ENCODE results near the gene ACD.

Gene ACD

DNA sequence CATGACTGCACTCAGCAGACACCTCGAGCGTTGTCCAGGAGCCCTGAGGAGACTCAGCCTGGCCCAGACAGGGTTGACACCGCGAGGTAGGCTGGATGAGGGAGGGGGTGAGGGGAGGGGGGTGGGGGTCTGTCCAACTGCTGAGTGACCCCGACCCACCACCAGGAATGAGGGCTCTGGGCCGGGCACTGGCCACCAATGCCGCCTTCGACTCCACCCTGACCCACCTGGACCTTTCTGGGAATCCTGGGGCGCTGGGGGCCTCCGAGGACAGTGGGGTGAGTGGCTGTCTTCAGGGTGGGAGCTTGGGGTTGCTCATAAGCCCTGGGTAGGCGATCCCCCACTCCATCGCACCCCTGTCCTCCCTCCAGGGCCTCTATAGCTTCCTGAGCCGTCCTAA is 12.4 kb downstream of the ACD start:
- no peak for DNase-seq (ENCODE audit: low read depth, low spot score)

DNA sequence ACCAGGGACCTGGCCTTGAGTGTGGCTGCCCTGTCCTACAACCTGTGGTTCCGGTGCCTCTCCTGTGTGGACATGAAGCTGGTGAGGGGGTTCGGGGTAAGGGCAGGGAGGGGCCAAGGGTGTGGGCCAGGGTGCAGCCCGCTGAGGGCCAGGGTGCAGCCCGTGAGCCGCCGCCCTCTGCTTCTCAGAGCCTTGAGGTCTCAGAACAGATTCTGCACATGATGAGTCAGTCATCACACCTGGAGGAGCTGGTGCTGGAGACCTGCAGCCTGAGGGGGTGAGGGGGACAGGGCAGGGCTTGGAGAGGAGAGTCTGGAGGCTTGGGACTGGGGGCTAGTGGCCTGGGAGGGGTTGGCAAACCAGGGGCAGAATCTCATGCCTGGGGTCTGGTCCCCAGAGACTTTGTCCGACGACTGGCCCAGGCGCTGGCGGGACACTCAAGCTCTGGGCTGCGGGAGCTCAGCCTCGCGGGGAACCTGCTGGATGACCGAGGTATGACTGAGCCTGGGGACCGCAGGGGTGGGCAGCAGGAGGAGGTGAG is 12.9 kb downstream of the ACD start:
- no peak for DNase-seq (ENCODE audit: low read depth, low spot score)

DNA sequence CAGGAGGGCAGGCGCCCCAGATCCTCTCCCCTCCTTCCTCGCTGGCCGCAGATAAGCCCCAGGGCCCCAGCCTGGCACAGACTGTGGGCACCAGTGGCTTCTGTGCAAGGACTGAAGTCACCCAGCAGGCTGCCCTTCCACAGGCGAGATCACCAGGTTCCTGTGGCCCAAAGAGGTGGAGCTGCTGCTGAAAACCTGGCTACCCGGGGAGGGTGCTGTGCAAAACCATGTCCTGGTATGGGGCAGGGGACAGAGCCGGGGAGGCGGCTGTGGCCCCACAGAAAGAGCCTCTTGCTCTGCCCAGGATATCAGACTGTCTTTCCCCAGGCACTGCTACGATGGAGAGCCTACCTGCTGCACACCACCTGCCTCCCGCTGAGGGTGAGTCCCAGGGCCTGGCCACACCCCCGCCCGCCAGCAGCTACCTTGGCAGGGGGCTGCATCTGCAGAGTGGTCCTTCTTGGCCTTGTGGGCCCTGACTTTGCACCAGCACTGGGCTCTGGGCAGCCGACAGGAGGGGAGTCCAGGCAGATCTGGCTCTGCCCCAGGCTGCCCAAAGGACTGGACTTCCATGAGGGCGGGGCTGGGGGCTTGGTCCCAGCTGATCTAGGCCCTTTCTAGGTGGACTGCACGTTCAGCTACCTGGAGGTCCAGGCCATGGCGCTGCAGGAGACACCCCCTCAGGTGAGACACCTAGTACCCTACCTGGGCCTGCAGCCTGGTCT is 14.5 kb downstream of the ACD start:
- no peak for DNase-seq (ENCODE audit: low read depth, low spot score)

DNA sequence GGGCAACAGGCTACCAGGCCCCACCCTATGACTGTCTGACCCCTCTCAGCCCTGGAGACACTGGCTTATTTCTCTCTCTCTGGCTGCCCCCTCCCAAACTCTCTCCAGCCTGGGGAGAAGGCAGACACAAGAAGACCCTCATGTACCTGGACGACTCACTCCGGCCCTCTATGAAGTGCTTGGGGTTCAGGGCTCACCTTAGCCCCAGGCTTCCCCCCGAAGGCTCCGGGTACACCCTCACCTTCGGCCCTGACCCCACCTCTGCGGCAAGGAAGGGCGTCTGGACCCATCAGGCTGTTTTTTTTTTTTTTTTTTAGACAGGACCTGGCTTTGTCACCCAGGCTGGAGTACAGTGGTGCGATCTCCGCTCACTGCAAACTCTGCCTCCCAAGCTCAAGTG is 16.0 kb downstream of the ACD start:
- DNase-seq (ENCODE audit: low read depth, low spot score), result no peak

DNA sequence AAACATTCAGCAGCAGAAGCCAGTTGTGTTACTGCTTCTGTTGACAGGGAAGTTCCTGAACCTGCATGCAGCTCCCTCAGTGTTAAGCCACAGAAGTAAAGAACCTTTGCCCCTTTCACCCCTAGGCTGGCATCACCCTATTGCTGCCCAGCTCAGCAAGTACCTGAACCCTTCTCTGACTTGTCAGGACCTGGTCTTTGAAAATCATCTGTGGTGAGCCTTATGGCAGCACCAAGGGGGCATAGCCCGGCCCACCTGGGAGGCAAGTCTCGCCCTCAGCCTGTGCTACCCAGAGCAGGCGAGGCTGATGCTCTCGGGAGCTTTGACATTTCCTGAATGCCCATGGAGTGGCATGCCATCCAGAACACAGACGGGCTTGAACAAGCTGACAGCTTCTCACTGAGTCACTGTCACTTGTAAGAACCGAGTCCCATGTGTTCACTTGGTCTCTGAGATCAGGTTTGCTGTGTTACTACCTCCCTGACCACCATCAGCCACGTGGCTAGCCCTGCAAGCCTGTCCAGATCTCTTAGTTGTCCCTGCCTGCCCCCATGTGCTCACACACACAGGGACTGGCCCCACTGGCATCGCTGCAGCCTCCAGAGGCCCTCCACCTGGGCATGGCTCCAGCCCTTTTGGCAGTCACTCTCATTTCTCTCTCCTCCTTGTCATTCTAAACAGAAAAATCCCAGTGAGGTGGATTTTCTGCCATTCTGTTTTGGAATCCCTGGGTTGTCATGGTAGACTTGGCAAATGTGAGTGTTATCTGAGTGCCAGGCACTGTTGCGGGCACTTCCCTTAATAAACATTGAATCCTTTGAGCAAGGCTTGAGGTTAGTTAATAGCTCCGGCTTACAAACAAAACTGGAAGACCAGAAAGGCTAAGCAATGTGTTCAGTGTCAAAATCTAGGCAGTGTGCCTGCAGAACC is 18.0 kb downstream of the ACD start:
- no peak for DNase-seq (ENCODE audit: low read depth, low spot score)

DNA sequence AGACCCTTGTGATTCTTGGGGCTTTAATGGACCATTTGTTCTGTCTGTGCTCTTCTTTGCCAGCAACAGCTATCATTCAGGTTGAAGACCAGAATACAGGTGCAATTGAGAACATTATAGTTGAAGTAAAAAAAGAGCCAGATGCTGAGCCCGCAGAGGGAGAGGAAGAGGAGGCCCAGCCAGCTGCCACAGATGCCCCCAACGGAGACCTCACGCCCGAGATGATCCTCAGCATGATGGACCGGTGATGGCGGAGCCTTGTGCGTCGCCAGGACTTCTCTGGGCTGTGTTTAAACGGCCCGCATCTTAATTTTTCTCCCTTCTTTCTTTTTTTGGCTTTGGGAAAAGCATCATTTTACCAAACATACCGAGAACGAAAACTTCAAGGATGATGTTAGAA is 22.4 kb downstream of the ACD start:
- no peak for DNase-seq (ENCODE audit: low read depth, low spot score)

DNA sequence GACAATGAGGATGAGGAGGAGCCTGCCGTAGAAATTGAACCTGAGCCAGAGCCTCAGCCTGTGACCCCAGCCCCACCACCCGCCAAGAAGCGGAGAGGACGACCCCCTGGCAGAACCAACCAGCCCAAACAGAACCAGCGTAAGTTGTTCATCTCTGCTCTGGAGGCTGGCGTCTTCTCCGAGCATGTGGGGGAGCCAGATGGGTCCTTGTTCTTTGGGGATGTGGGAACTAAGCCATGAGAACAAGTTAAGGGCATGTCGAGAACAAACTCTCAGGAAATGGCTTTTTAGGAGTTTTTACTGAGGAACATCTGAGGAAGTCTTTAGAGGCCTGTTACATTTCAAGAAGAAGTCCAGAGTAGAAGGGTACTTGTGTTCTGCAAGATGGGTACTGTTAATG is 23.3 kb downstream of the ACD start:
- no peak for DNase-seq (ENCODE audit: low read depth, low spot score)

DNA sequence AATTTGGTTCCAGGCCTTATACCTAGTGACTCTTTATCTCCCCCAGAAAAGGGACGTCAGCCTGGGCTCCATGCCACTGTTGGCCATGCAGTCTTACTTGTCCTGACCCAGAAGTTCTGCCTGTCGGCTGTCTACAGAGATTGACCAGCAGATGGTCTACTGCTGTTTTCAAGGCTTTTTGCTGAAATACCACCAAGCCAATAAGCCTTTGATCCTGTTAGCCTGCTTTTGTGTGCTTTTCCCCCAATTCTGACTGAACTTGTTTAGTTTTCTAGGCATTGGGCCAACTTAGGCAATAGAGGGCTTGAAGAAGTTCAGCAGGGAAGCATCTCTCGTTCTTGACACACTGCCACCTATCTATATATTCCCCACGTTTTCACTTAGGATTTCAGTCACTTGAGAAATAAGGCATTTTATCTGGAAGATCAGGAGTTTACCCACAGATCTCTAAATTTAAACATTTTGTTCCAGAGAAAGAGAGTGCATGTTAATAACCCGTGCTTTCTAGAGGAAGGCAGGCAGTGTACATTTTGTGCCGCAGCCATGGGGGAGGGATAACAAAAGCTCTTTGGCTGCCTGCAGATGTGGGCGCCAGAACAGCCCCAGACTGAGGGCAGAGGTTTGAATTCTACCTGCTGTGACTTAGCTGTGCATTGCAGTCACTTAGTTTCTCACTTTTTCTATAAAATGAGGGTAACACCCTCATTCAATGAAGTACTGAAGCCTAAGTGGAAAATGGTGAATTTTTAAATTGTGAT is 27.5 kb downstream of the ACD start:
- DNase-seq (ENCODE audit: low read depth, low spot score), result no peak

DNA sequence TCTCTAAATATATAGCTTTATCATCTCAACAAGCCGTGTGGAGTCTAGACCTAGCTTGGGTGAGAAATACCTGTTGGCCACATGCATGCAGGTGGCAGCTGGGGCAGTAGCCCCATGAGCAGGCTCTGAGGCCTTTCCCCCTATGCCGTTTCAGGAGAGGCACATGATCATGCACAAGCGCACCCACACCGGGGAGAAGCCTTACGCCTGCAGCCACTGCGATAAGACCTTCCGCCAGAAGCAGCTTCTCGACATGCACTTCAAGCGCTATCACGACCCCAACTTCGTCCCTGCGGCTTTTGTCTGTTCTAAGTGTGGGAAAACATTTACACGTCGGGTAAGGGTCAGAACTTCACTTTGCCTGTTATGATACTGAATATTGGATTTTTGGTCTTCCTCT is 31.8 kb downstream of the ACD start:
- no peak for DNase-seq (ENCODE audit: low read depth, low spot score)

DNA sequence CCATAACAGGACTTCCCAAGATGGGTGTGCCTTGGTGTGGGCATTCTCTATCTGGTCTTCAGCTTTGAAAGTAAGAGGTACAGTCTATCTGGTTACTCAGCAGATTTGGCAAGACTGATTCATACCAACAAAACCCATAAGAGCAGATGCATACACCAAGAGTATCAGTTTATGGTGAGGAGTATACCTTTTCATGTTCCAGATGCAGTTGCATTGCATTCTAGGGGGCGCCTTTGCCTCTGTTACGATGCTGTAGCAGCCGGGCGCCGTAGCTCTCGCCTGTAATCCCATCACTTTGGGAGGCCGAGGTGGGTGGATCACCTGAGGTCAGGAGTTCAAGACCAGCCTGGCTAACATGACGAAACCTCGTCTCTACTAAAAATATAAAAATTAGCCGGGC is 46.3 kb downstream of the ACD start:
- no peak for DNase-seq (ENCODE audit: low read depth, low spot score)

DNA sequence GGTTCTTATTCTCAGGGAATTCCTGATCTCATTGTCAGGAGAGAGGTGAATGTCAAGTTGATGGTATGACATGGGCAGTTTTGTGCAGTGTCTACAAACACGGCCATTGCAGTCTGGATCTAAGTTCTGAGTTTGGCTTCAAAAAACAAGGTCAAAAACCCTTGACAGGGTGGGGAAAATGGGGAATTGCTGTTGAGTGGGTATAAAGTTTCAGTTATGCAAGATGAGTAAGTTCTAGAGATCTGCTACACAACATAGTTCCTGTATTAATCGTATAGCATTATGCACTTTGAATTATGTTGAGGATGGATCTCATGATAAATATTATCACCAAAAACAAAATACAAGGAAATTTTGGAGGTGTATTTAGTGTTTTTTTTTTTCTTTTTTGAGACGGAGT is 51.7 kb downstream of the ACD start:
- no peak for DNase-seq (ENCODE audit: low read depth, low spot score)

Data from activated CD4-positive, CD25-positive, alpha-beta regulatory T cell treated with anti-CD3 and anti-CD28 coated beads, Interleukin-2, amount 50 U/mL, for 16 hours (primary cell).